Rectal smooth muscle tissue (tissue), 1 donor: ENCODE measurements around the gene FBXL19.

Experiments
- H3K27ac ChIP-seq: one replicate; pipeline ENCODE4 v1.7.0; 2013; ENCODE audit warnings: low read depth, low read length, inconsistent platforms
- H3K27me3 ChIP-seq: one replicate; pipeline ENCODE4 v1.7.0; 2013; ENCODE audit warnings: low read length; ENCODE audit not compliant: control insufficient read depth, insufficient read depth
- H3K36me3 ChIP-seq: one replicate; pipeline ENCODE4 v1.7.0; 2013; ENCODE audit warnings: low read length; ENCODE audit not compliant: control insufficient read depth, insufficient read depth
- H3K4me1 ChIP-seq: one replicate; pipeline ENCODE4 v1.7.0; 2013; ENCODE audit warnings: low read length; ENCODE audit not compliant: control insufficient read depth, insufficient read depth
- H3K4me3 ChIP-seq: one replicate; pipeline ENCODE4 v1.7.0; 2013; ENCODE audit warnings: low read length
- H3K9ac ChIP-seq: one replicate; pipeline ENCODE4 v1.7.0; 2013; ENCODE audit warnings: low read length

The FBXL19 gene

DNA sequence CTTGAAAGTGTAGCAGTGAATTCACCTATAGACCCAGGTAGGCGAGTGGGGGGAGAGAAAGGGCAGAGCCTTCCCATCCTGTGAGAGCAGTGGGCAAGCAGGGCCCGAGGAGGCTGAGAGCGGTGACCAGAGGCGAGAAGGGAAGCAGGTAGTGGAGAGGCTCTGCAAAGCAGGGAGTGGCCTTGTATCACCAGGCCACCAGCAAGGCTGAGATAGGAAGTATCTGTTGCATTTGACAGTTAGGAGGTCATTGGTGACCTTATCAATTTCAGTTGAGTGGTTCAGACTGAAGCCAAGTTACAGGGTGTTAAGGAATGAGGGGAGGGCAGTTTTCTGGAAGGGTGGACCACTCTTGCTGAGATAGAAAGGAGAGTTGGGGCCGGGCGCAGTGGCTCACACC, 51.0 kb downstream of the FBXL19 start:
- Histone ChIP-seq H3K9ac (no peak overlapping the region), H3K27ac (no peak overlapping the region), H3K27me3 (no peaks in the 10 kb centered on the region), H3K4me1 (no peaks in the 10 kb centered on the region), H3K4me3 (no peak overlapping the region), H3K36me3 (peaks cover 60% of the 10 kb centered on the region)

DNA sequence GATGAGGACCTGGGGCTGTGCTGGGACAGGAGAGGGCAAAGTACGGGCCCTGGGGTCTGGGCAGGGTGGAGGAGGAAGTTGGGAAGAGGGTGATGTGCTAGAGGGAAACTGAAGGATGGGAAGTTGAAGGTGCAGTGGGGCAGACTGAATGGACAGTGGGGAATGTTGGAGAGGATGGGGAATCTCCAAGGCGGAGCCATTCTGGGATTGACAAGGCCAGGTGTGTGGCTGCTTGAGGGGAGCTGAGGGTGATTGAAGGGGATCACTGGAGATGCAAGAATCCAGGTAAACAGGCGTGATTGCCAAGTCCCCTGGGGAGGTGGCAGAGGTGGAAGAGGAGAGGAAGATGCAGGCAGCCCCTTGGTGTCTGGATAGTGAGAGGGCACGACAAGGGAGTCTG, 53.1 kb downstream of the FBXL19 start:
- Histone ChIP-seq H3K4me1 (no peaks in the 10 kb centered on the region), H3K27ac (no peak overlapping the region), H3K4me3 (no peak overlapping the region), H3K27me3 (no peaks in the 10 kb centered on the region), H3K36me3 (peaks cover 50% of the 10 kb centered on the region), H3K9ac (no peak overlapping the region)

GRCh38 chr16:30977502-30977901, 54.1 kb downstream of the FBXL19 start:
- Histone ChIP-seq H3K4me3 (no peak overlapping the region), H3K4me1 (no peaks in the 10 kb centered on the region), H3K36me3 (peaks cover 46% of the 10 kb centered on the region), H3K27me3 (no peaks in the 10 kb centered on the region), H3K9ac (no peak overlapping the region), H3K27ac (no peak overlapping the region)

GRCh38 chr16:30979170-30980022, 56.0 kb downstream of the FBXL19 start:
- Histone ChIP-seq H3K4me1 (no peaks in the 10 kb centered on the region), H3K27ac (no peak overlapping the region), H3K27me3 (no peaks in the 10 kb centered on the region), H3K4me3 (no peak overlapping the region), H3K9ac (no peak overlapping the region), H3K36me3 (peaks cover 33% of the 10 kb centered on the region)

GRCh38 chr16:30980023-30980371, 56.6 kb downstream of the FBXL19 start:
- Histone ChIP-seq H3K36me3 (peaks cover 33% of the 10 kb centered on the region), H3K4me3 (no peak overlapping the region)

GRCh38 chr16:30980434-30980833, 57.1 kb downstream of the FBXL19 start:
- peaks cover under 1% of the 10 kb centered on the region for H3K4me1 ChIP-seq
- H3K9ac ChIP-seq: no peak overlapping the region
- no peak overlapping the region for H3K27ac ChIP-seq
- H3K36me3 ChIP-seq: peaks cover 33% of the 10 kb centered on the region
- no peak overlapping the region for H3K4me3 ChIP-seq
- H3K27me3 ChIP-seq: no peaks in the 10 kb centered on the region

More at GRCh38 chr16:30980023-30980371, 56.6 kb downstream of the FBXL19 start:
- Histone ChIP-seq H3K9ac (no peak overlapping the region), H3K27me3 (no peaks in the 10 kb centered on the region), H3K4me1 (no peaks in the 10 kb centered on the region), H3K27ac (no peak overlapping the region)

- Histone ChIP-seq H3K4me1 (peaks cover 5% of the 10 kb centered on the region), H3K36me3 (peaks cover 29% of the 10 kb centered on the region), H3K27ac (no peak overlapping the region), H3K4me3 (no peak overlapping the region), H3K27me3 (no peaks in the 10 kb centered on the region), H3K9ac (no peak overlapping the region)
Measured at GRCh38 chr16:30980959-30981358, 57.6 kb downstream of the FBXL19 start.

DNA sequence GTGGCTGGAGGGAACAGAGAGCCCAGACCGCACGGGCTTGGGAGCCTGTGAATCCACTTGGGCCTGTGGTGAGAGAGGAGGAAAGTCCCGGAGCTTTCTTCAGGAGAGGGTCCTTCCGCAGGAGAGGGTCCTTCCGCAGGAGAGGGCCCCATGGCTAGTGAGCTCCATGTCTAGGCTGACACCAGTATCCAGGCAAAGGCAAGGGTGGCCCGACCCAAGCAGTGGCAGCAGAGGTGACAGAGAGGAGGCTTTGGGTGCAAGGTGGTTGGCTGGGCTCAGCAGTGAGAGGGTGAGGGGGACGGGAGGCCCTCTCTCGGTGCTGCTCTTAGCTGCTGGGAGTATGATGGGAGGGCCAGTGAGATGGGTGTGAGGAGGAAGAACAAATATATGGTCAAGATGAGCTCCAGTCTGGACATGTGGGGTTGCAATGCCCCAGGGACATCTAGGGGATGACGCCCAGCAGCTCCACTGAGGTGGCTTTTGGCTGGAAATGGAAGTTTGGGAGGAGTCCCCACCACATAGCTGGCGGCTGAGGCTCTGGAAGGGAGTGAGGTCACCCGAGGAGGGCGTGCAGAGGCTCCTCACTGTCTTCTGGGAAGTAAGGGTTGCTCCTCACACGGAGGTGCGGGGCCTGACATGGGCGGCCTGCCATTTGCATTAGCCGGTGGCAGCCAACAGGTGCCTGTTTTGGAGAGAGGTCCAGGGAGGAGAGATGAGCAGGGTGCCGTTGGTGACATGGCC, 59.3 kb downstream of the FBXL19 start:
- no peak overlapping the region for H3K9ac ChIP-seq
- H3K4me3 ChIP-seq: no peak overlapping the region
- H3K36me3 ChIP-seq: peaks cover 15% of the 10 kb centered on the region
- H3K4me1 ChIP-seq: peaks cover 5% of the 10 kb centered on the region
- no peaks in the 10 kb centered on the region for H3K27me3 ChIP-seq
- H3K27ac ChIP-seq: no peak overlapping the region

GRCh38 chr16:30983289-30983889, 60.0 kb downstream of the FBXL19 start:
- Histone ChIP-seq H3K4me1 (peaks cover 5% of the 10 kb centered on the region), H3K36me3 (peaks cover 15% of the 10 kb centered on the region), H3K27me3 (no peaks in the 10 kb centered on the region), H3K27ac (no peak overlapping the region), H3K4me3 (no peak overlapping the region), H3K9ac (no peak overlapping the region)

- H3K27me3 ChIP-seq: no peaks in the 10 kb centered on the region
- peaks cover 10% of the 10 kb centered on the region for H3K36me3 ChIP-seq
- no peak overlapping the region for H3K9ac ChIP-seq
- H3K27ac ChIP-seq: no peak overlapping the region
- H3K4me3 ChIP-seq: no peak overlapping the region
- H3K4me1 ChIP-seq: peaks cover 5% of the 10 kb centered on the region
Measured at GRCh38 chr16:30983898-30984610, 60.7 kb downstream of the FBXL19 start.

- H3K36me3 ChIP-seq: peaks cover 10% of the 10 kb centered on the region
- peak within 1 kb of the TSS; percentile 47 for H3K27ac ChIP-seq
- H3K4me1 ChIP-seq: peaks cover 5% of the 10 kb centered on the region
- H3K27me3 ChIP-seq: no peaks in the 10 kb centered on the region
- H3K9ac ChIP-seq: peak within 1 kb of the TSS; percentile 60
- H3K4me3 ChIP-seq: peak within 1 kb of the TSS; percentile 78
Measured at GRCh38 chr16:30984669-30985400, 61.5 kb downstream of the FBXL19 start, which contains the start of gene HSD3B7. Gene HSD3B7, plus strand, starts transcription at chr16:30985207. Its CDS starts 452 bp downstream, at chr16:30985659.
